Adrenal gland (tissue), 12 donors: ENCODE data around the gene NELFB. TPM values are rescaled to one million over a fixed set of nuclear protein-coding genes. Genes with fewer than 3 reads are reported as not detected.

Source experiments
- DNase-seq, 7 donors: peaks; one replicate each; pipeline ENCODE4 v3.0.0-alpha.2; 2019 to 2020
- H3K27ac ChIP-seq, 5 donors: fragments of 200-600 bp; sonication (generic) in 4 of 5; 1 replicate in 3 of 5; 2 replicates in 2 of 5; pipeline versions ENCODE4 v1.5.1 to v1.8.0; 2016 to 2020; ENCODE audit warnings: mild to moderate bottlenecking in 1 of 5
- H3K27me3 ChIP-seq: fragments of 200-600 bp; 2 replicates; pipeline ENCODE4 v1.8.0; 2021
- H3K36me3 ChIP-seq, 2 donors: fragments of 200-600 bp; replicated peaks in 1 of 2; 1 replicate in 1 of 2; 2 replicates in 1 of 2; pipeline versions ENCODE4 v1.5.1 to v1.8.0; 2018 to 2022
- H3K4me1 ChIP-seq, 2 donors: fragments of 200-600 bp; replicated peaks in 1 of 2; 1 replicate in 1 of 2; 2 replicates in 1 of 2; pipeline versions ENCODE4 v1.5.1 to v1.8.0; 2018 to 2021
- H3K4me3 ChIP-seq, 4 donors: fragments of 200-600 bp; sonication (generic) in 3 of 4; one replicate each; pipeline ENCODE4 v1.5.1; 2016 to 2018
- H3K9me3 ChIP-seq, 3 donors: fragments of 200-600 bp; sonication (generic) in 1 of 3; replicated peaks in 1 of 3; 1 replicate in 2 of 3; 2 replicates in 1 of 3; pipeline versions ENCODE4 v1.5.1 to v1.8.0; 2016 to 2021
- POLR2A ChIP-seq, 2 donors: fragments of 450-650 bp; IDR thresholded peaks; one replicate each; pipeline ENCODE4 v1.6.1; 2017; ENCODE audit warnings: antibody characterized with exemption in 2 of 2, mild to moderate bottlenecking in 2 of 2, moderate library complexity in 1 of 2
- whole genome bisulfite sequencing, 4 donors: extraction: QIAGEN DNeasy Blood & Tissue Kit in 2 of 4; methylation state at CpG; one replicate each; pipeline versions ENCODE4 v1.1.5 to v1.1.7; 2013 to 2017; 5-methylcytosine and 5-hydroxymethylcytosine counted together
- intact Hi-C, 2 donors: fragments of 100-400 bp; cut with DNase I; formaldehyde crosslinking; loops; one replicate each; pipeline versions ENCODE4 v1.14.1 to v1.15.0; 2022 to 2023
- polyA plus RNA-seq, 3 donors: library from polyadenylated mRNA; stranded (reverse); fragments of 200-250 nt in 2 of 3; fragments of 350-450 nt in 1 of 3; fragmentation: Illumina TruSeq in 1 of 3; extraction: RNeasy Lipid Tissue Mini Kit (QIAGEN cat#74804) in 1 of 3; gene quantifications; one replicate each; pipeline ENCODE4 v1.2.3, GENCODE V29; 2013 to 2014
- total RNA-seq, 9 donors: library from RNA; depleted of rRNA in 4 of 9; stranded (reverse); fragments of >200 nt in 4 of 9; fragments of 120-200 nt in 1 of 9; fragmentation: NEBNext Ultra II Directional in 1 of 9; extraction: Animal tissue kit (Norgen Biotek cat#: 25700) in 1 of 9; gene quantifications; one replicate each; pipeline versions ENCODE4 v1.1.0 to v1.2.4, GENCODE V29; 2013 to 2023
- TF ChIP-seq, protein P1 (sequence below), 6 experiments: fragments of 450-650 bp in 4 of 6; fragments of 200-600 bp in 2 of 6; sonication (generic) in 1 of 6; IDR thresholded peaks; 1 replicate in 5 of 6; 2 replicates in 1 of 6; pipeline versions ENCODE4 v1.5.1 to v1.8.0; 2016 to 2021; ENCODE audit warnings: antibody characterized with exemption in 6 of 6, mild to moderate bottlenecking in 2 of 6, moderate library complexity in 1 of 6
- donor health status: healthy with polysubstance abuse.
- donor health status: Bipolar disorder and iron deficiency.
- donor health status: DM: yes; HTN: yes; CAD: no.
- donor health status: DM: no; HTN: no; CAD: no.
- donor health status: DM: no; HTN: no; CAD: no.
- donor health status: DM: yes; HTN: yes; CAD: no.

Gene NELFB
- total and polyA plus RNA-seq, 12 donors: 10.9 to 56.3 (median 36.9) TPM

DNA sequence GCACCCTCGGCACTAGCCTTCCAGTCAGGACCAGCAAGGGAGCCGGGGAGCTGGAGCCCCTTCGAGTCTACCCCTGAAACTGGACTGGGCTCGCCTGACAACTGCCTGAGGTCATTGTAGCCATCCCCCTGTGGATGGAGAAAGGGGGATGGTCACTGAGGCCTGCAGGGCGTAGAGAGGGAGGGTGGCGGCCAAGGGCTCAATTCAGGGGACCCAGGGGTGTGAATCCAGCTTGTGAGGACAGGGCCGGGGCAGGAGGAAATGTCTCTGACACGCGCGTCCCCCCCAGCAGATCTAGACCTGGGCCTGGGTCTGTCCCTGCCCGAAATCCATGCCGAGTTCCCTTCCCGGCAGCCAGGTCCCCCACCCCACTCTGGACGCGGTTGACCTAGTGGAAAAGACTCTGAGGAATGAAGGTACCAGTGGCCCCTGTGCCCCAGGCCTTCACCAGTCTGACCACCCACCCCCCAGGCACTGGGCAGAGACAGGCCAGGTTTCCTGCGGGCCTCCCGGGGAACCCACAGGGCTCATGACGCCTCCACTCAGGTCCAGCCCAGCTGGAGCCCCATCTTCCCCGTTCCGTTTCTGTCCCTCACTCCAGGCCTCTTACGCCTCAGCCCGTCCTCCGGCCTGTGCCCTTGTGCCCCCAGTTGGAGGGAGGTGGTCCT, 23.6 kb upstream of the NELFB start:
- Histone ChIP-seq H3K4me3 (no peak overlapping the region), H3K27ac (no peak overlapping the region), H3K9me3 (no peaks in the 10 kb centered on the region), H3K36me3 (no peaks in the 10 kb centered on the region), H3K27me3 (peaks cover 50% of the 10 kb centered on the region), H3K4me1 (peaks cover 0 to 6% of the 10 kb centered on the region in 2 donors)
- intact Hi-C loops: loop anchor here in 1 of 2 donors (10.0 kb wide), 1 partner anchor 447 kb away; no protein-coding TSS in a partner anchor
- DNase-seq: no peak
- TF ChIP-seq POLR2A (IDR thresholded peaks at IDR 0.05): no peak
- TF ChIP-seq, protein P1, sequence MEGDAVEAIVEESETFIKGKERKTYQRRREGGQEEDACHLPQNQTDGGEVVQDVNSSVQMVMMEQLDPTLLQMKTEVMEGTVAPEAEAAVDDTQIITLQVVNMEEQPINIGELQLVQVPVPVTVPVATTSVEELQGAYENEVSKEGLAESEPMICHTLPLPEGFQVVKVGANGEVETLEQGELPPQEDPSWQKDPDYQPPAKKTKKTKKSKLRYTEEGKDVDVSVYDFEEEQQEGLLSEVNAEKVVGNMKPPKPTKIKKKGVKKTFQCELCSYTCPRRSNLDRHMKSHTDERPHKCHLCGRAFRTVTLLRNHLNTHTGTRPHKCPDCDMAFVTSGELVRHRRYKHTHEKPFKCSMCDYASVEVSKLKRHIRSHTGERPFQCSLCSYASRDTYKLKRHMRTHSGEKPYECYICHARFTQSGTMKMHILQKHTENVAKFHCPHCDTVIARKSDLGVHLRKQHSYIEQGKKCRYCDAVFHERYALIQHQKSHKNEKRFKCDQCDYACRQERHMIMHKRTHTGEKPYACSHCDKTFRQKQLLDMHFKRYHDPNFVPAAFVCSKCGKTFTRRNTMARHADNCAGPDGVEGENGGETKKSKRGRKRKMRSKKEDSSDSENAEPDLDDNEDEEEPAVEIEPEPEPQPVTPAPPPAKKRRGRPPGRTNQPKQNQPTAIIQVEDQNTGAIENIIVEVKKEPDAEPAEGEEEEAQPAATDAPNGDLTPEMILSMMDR (IDR thresholded peaks at IDR 0.05): no peak
- WGBS, 4 donors: 73 to 84% (median 78%) methylated on average over 18 to 23 of the region's 23 CpGs

DNA sequence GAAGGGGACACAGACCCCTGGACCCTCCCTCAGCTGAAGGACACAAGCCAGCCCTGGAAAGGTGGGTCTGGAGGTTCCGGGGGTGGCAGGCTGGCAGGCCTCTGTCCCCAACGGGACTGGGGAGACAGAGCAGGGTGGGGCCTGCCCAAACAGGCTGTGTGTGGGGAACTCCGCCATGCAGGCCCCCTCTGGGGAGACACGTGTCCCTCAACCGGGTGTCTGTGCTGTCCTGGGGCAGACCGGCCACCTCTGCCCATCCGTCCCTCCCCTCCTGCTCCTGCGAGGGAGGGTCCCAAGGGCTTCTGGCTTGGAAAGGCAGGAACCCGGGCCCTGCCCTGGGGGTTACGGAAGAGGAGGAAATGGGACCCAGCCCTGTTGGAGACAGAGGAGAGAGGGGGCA, 23.0 kb upstream of the NELFB start:
- 63 to 73% (median 68%) methylated on average over 3 to 10 of the region's 10 CpGs for WGBS, 4 donors
- H3K4me1 ChIP-seq: peaks cover 0 to 6% of the 10 kb centered on the region in 2 donors
- H3K36me3 ChIP-seq: no peaks in the 10 kb centered on the region
- H3K4me3 ChIP-seq: no peak overlapping the region
- intact Hi-C loops: loop anchor here in 1 of 2 donors (10.0 kb wide), 1 partner anchor 447 kb away; no protein-coding TSS in a partner anchor
- H3K27ac ChIP-seq: no peak overlapping the region
- TF ChIP-seq, protein P1 (IDR thresholded peaks at IDR 0.05): no peak
- no peak for TF ChIP-seq POLR2A (IDR thresholded peaks at IDR 0.05)
- peaks cover 50% of the 10 kb centered on the region for H3K27me3 ChIP-seq
- no peak for DNase-seq
- H3K9me3 ChIP-seq: no peaks in the 10 kb centered on the region

DNA sequence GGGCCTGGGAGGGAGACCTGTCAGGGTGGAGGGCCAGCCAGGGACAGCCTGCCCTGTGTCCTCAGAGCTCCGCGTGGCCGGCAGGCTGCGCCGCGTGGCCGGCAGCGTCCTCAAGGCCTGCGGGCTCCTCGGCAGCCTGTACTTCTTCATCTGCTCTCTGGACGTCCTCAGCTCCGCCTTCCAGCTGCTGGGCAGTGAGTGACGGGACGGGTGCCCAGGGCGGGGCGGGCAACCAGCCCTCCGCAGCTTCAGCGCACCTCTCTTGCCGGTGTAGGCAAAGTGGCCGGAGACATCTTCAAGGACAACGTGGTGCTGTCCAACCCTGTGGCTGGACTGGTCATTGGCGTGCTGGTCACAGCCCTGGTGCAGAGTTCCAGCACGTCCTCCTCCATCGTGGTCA, 22.6 kb upstream of the NELFB start:
- Histone ChIP-seq H3K27me3 (peaks cover 50% of the 10 kb centered on the region), H3K36me3 (no peaks in the 10 kb centered on the region), H3K9me3 (no peaks in the 10 kb centered on the region), H3K4me1 (peaks cover 0 to 6% of the 10 kb centered on the region in 2 donors), H3K27ac (no peak overlapping the region), H3K4me3 (no peak overlapping the region)
- WGBS, 4 donors: 56 to 80% (median 69%) methylated on average over 5 to 24 of the region's 24 CpGs
- intact Hi-C loops: loop anchor here in 1 of 2 donors (10.0 kb wide), 1 partner anchor 448 kb away; no protein-coding TSS in a partner anchor
- TF ChIP-seq, protein P1 (IDR thresholded peaks at IDR 0.05): no peak
- TF ChIP-seq POLR2A (IDR thresholded peaks at IDR 0.05): no peak
- DNase-seq: no peak

DNA sequence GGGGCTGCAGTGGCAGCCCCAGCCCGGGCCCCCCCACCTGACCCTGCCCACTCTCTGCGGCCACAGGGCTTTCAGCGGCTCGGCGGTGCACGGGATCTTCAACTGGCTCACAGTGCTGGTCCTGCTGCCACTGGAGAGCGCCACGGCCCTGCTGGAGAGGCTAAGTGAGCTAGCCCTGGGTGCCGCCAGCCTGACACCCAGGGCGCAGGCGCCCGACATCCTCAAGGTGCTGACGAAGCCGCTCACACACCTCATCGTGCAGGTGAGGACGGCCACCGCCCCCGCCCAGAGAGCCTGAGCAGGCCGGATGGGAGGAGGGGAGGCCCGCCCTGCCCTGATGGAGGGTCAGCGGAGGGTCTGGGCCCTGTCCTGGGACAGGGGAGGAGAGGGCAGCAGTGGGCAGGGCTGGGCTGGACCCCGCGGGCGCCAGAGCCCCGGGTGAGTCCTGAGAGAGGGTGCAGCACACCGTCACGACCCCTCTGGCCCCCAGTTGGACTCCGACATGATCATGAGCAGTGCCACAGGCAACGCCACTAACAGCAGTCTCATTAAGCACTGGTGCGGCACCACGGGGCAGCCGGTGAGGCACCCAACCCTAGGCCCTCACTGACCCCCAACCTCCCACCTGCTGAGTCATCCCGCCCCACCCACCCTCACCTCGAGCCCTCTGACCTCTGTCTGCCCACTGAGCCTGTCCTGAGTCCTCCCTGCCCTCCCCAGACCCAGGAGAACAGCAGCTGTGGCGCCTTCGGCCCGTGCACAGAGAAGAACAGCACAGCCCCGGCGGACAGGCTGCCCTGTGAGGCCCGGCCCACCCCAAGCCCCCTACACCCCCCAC, 21.8 kb upstream of the NELFB start:
- intact Hi-C loops: loop anchor here in 1 of 2 donors (10.0 kb wide), 1 partner anchor 449 kb away; no protein-coding TSS in a partner anchor
- H3K27me3 ChIP-seq: peaks cover 48% of the 10 kb centered on the region

More for the DNA sequence above, 21.8 kb upstream of the NELFB start:
- H3K4me1 ChIP-seq: peaks cover 0 to 6% of the 10 kb centered on the region in 2 donors
- no peak overlapping the region for H3K27ac ChIP-seq
- WGBS, 4 donors: 64 to 76% (median 69%) methylated on average over 5 to 40 of the region's 40 CpGs
- no peak overlapping the region for H3K4me3 ChIP-seq
- no peak for DNase-seq
- TF ChIP-seq POLR2A (IDR thresholded peaks at IDR 0.05): no peak
- TF ChIP-seq, protein P1 (IDR thresholded peaks at IDR 0.05): no peak
- H3K9me3 ChIP-seq: no peaks in the 10 kb centered on the region
- no peaks in the 10 kb centered on the region for H3K36me3 ChIP-seq
